ENCODE results near the gene ZNF335. TPM values are rescaled to one million over a fixed set of nuclear protein-coding genes. Genes with fewer than 3 reads are reported as not detected.

ZNF335 gene
- total and polyA plus RNA-seq, 2 of the 13 experiments (the other 11 are each of a cell fraction or from before 2014, with no cell fraction given): 9.7 to 13.7 TPM

DNA sequence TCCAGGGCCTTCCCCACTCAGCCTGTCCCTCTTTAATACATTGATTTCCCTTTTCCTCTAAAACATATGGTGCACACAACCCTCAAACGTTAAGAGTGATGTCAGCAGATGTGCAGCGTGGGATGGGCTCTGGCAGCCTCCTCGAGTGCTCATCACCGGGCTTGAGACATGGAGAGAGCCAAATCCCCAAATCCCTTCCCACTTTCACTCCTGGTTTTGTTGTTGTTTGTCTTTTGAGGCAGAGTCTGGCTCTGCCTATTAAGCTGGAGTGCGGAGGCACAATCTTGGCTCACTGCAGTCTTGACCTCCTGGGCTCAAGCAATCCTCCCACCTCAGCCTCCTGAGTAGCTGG lies 54.2 kb downstream of the ZNF335 start (continued):
- TF ChIP-seq, protein P1, sequence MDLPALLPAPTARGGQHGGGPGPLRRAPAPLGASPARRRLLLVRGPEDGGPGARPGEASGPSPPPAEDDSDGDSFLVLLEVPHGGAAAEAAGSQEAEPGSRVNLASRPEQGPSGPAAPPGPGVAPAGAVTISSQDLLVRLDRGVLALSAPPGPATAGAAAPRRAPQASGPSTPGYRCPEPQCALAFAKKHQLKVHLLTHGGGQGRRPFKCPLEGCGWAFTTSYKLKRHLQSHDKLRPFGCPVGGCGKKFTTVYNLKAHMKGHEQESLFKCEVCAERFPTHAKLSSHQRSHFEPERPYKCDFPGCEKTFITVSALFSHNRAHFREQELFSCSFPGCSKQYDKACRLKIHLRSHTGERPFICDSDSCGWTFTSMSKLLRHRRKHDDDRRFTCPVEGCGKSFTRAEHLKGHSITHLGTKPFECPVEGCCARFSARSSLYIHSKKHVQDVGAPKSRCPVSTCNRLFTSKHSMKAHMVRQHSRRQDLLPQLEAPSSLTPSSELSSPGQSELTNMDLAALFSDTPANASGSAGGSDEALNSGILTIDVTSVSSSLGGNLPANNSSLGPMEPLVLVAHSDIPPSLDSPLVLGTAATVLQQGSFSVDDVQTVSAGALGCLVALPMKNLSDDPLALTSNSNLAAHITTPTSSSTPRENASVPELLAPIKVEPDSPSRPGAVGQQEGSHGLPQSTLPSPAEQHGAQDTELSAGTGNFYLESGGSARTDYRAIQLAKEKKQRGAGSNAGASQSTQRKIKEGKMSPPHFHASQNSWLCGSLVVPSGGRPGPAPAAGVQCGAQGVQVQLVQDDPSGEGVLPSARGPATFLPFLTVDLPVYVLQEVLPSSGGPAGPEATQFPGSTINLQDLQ (CRISPR knock-in tag; IDR thresholded peaks at IDR 0.05): no peak
- TF ChIP-seq ZNF383 (CRISPR knock-in tag; IDR thresholded peaks at IDR 0.05; ENCODE audit: borderline replicate concordance): no peak
- TF ChIP-seq ZNF230 (CRISPR knock-in tag; IDR thresholded peaks at IDR 0.05): no peak
- TF ChIP-seq HIVEP1 (CRISPR knock-in tag; IDR thresholded peaks at IDR 0.05): no peak
- TF ChIP-seq MYC (CRISPR knock-in tag; IDR thresholded peaks at IDR 0.05; ENCODE audit: borderline replicate concordance): 0 out of 2 replicates have a peak, but pooled peaks have one; percentile 26
- no peak for TF ChIP-seq MLLT10 (CRISPR knock-in tag; IDR thresholded peaks at IDR 0.05)
- TF ChIP-seq WIZ (CRISPR knock-in tag; IDR thresholded peaks at IDR 0.05): no peak
- TF ChIP-seq, protein P2, sequence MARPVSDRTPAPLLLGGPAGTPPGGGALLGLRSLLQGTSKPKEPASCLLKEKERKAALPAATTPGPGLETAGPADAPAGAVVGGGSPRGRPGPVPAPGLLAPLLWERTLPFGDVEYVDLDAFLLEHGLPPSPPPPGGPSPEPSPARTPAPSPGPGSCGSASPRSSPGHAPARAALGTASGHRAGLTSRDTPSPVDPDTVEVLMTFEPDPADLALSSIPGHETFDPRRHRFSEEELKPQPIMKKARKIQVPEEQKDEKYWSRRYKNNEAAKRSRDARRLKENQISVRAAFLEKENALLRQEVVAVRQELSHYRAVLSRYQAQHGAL (CRISPR knock-in tag; IDR thresholded peaks at IDR 0.05; ENCODE audit: not compliant biosample characterization): no peak
- TF ChIP-seq KDM6A (CRISPR knock-in tag; IDR thresholded peaks at IDR 0.05; ENCODE audit: low read depth): no peak
- TF ChIP-seq POLR2AphosphoS2 (IDR thresholded peaks at IDR 0.05; ENCODE audit: low read depth, low read length): no peak
- TF ChIP-seq, protein P3, sequence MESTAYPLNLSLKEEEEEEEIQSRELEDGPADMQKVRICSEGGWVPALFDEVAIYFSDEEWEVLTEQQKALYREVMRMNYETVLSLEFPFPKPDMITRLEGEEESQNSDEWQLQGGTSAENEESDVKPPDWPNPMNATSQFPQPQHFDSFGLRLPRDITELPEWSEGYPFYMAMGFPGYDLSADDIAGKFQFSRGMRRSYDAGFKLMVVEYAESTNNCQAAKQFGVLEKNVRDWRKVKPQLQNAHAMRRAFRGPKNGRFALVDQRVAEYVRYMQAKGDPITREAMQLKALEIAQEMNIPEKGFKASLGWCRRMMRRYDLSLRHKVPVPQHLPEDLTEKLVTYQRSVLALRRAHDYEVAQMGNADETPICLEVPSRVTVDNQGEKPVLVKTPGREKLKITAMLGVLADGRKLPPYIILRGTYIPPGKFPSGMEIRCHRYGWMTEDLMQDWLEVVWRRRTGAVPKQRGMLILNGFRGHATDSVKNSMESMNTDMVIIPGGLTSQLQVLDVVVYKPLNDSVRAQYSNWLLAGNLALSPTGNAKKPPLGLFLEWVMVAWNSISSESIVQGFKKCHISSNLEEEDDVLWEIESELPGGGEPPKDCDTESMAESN (CRISPR knock-in tag; conservative IDR thresholded peaks at IDR 0.05): no peak
- no peak for TF ChIP-seq GABPB1 (CRISPR knock-in tag; IDR thresholded peaks at IDR 0.05)
- TF ChIP-seq, protein P4, sequence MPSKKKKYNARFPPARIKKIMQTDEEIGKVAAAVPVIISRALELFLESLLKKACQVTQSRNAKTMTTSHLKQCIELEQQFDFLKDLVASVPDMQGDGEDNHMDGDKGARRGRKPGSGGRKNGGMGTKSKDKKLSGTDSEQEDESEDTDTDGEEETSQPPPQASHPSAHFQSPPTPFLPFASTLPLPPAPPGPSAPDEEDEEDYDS (CRISPR knock-in tag; IDR thresholded peaks at IDR 0.05): no peak
- TF ChIP-seq, protein P5, sequence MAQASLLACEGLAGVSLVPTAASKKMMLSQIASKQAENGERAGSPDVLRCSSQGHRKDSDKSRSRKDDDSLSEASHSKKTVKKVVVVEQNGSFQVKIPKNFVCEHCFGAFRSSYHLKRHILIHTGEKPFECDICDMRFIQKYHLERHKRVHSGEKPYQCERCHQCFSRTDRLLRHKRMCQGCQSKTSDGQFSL (CRISPR knock-in tag; IDR thresholded peaks at IDR 0.05): no peak
- TF ChIP-seq ZNF724P (CRISPR knock-in tag; IDR thresholded peaks at IDR 0.05; ENCODE audit: borderline replicate concordance): 0 out of 2 replicates have a peak, but pooled peaks have one; percentile 44
- TF ChIP-seq SALL2 (CRISPR knock-in tag; IDR thresholded peaks at IDR 0.05): 0 out of 2 replicates have a peak, but pooled peaks have one; percentile 5
- no peak for TF ChIP-seq FOSL2 (CRISPR knock-in tag; IDR thresholded peaks at IDR 0.05)
- no peak for TF ChIP-seq MTA3 (CRISPR knock-in tag; IDR thresholded peaks at IDR 0.05)
- TF ChIP-seq, protein P6, sequence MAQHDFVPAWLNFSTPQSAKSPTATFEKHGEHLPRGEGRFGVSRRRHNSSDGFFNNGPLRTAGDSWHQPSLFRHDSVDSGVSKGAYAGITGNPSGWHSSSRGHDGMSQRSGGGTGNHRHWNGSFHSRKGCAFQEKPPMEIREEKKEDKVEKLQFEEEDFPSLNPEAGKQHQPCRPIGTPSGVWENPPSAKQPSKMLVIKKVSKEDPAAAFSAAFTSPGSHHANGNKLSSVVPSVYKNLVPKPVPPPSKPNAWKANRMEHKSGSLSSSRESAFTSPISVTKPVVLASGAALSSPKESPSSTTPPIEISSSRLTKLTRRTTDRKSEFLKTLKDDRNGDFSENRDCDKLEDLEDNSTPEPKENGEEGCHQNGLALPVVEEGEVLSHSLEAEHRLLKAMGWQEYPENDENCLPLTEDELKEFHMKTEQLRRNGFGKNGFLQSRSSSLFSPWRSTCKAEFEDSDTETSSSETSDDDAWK (CRISPR knock-in tag; IDR thresholded peaks at IDR 0.05): no peak
- TF ChIP-seq, protein P7, sequence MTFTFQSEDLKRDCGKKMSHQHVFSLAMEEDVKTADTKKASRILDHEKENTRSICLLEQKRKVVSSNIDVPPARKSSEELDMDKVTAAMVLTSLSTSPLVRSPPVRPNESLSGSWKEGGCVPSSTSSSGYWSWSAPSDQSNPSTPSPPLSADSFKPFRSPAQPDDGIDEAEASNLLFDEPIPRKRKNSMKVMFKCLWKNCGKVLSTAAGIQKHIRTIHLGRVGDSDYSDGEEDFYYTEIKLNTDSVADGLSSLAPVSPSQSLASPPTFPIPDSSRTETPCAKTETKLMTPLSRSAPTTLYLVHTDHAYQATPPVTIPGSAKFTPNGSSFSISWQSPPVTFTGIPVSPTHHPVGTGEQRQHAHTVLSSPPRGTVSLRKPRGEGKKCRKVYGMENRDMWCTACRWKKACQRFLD (CRISPR knock-in tag; IDR thresholded peaks at IDR 0.05; ENCODE audit: borderline replicate concordance): no peak
- TF ChIP-seq TP53 (CRISPR knock-in tag; conservative IDR thresholded peaks at IDR 0.05): no peak
- TF ChIP-seq ZMYM2 (CRISPR knock-in tag; IDR thresholded peaks at IDR 0.05): no peak

Data from HepG2 (cell line).